Measurements from ENCODE around the gene ZNF681.
"Not testable (repeated sequence)": the region's sequence is repeated elsewhere in the genome, so short reads cannot be mapped to it uniquely, and the experiment has no call there.

The ZNF681 gene

DNA sequence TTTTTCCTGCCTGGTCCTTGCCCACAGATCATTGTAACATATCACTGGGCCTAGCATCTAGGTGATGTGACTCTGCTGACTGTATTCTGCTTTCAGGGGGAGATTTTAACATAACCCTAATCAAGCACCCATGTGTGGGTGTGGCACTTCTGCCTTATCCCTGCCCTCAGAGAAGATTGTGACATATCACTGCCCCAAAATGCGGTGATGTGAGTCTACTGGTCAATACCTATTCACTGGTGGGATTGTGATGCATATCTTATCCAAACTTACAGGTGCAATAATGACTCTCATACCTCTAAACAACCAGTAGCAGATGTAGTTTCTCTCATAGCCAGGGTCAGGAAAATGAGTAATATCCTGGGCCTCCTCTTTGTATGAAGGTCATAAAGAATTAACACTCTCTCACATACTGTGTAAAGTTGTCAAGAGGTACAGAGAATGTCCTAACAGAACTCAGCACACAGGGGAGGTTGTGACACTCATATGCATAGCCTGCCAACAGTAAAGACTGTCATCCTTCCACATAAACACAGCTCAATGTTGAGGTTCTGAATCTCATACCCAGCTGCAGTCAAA lies 12.1 kb upstream of the ZNF681 start:
- ATAC-seq (replicated peaks) (no peak), DNase-seq (no peak)
- peaks cover 0 to 13% of the 10 kb centered on the region in 2 donors for H3K4me1 Mint-ChIP-seq (ENCODE audit: low read depth in 2 of 2)
- H3K4me3 Mint-ChIP-seq = no peak overlapping the region
- no peaks in the 10 kb centered on the region for H3K36me3 Mint-ChIP-seq (ENCODE audit: insufficient read depth)
- H3K27ac Mint-ChIP-seq = no peak overlapping the region
- H3K27me3 Mint-ChIP-seq = no peaks in the 10 kb centered on the region
- H3K9me3 Mint-ChIP-seq = no peaks in the 10 kb centered on the region

DNA sequence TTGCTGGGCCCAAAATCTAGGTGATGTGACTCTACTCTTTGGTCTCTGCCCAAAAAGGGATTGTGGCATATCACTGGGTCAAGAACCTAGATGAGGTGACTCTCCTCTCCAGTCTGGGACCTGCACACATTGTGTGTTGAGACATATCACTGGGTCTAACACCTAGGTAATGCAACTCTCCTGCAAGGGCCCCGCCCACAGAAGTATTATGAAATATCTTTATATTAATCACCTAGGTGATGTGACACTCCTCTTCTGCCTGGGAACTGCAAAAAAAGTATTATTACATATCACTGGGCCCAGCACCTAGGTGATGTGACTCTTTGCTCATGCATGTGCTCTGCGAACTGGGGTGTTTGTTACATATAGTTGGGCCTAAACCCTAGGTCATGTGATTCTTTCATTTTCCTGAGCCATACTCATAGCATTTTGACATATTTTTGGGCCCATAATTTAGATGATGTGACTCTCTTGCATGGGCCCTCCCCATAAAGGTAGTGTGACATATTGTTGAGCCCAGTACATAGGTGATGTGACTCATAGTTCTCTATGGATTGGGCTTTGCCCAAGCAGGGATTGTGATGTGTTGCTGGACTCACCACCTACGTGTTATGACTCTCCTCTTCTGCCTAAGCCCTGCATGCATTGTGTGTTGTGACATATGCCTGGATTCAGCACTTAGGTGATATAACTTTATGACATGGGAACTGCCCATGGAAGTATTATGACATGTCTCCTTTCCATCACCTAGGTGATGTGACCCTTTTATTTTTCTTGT lies 11.2 kb upstream of the ZNF681 start:
- Mint-ChIP-seq H3K27ac (no peak overlapping the region), H3K4me1 (ENCODE audit: low read depth in 2 of 2) (peaks cover under 1 to 13% of the 10 kb centered on the region in 2 donors), H3K36me3 (ENCODE audit: insufficient read depth) (no peaks in the 10 kb centered on the region), H3K9me3 (no peaks in the 10 kb centered on the region), H3K27me3 (no peaks in the 10 kb centered on the region), H3K4me3 (no peak overlapping the region)
- no peak for DNase-seq
- no peak for ATAC-seq (replicated peaks)

DNA sequence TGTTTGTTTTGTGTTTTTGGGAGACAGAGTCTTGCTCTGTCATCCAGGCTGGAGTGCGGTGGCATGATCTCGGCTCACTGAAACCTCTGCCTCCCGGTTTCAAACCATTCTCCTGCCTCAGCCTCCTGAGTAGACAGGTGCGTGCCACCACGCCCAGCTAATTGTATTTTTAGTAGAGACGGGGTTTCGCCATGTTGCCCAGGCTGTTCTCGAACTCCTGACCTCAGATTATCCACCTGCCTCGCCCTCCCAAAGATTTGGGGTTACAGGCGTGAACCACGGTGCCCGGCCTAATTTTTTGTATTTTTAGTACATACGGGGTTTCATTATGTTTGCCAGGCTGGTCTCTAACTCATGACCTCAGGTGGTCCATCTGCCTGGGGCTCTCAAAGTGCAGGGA lies 8.3 kb upstream of the ZNF681 start:
- Mint-ChIP-seq H3K27ac (no peak overlapping the region), H3K27me3 (no peaks in the 10 kb centered on the region), H3K9me3 (no peaks in the 10 kb centered on the region), H3K4me3 (no peak overlapping the region), H3K4me1 (ENCODE audit: low read depth in 2 of 2) (peaks cover 9 to 21% of the 10 kb centered on the region in 2 donors), H3K36me3 (ENCODE audit: insufficient read depth) (no peaks in the 10 kb centered on the region)
- no peak for DNase-seq
- no peak for ATAC-seq (replicated peaks)

DNA sequence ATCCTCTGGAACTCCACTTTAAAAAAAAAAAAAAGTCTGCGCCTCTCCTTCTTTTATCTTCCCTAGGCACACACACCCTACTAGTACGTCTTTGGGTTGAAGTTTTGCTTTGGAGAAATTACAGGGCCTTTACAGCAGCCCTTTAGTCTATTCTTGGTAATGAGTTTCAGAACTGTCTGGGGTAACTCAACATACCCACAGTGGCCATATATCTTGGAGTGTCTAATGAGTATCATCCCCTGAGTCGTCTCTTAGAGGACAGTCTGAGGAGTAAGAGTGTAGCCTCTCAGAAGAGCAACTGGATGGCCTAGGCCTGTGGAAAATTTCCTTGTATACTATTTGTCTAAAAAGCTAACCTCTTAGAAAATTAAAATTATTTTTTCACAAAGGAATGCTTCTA lies 6.1 kb upstream of the ZNF681 start:
- no peaks in the 10 kb centered on the region for H3K9me3 Mint-ChIP-seq
- peaks cover 15 to 25% of the 10 kb centered on the region in 2 donors for H3K4me1 Mint-ChIP-seq (ENCODE audit: low read depth in 2 of 2)
- ATAC-seq (replicated peaks) = no peak
- peak overlapping the region; percentile 40 to 94 for H3K4me3 Mint-ChIP-seq
- no peaks in the 10 kb centered on the region for H3K36me3 Mint-ChIP-seq (ENCODE audit: insufficient read depth)
- H3K27ac Mint-ChIP-seq = no peak overlapping the region
- H3K27me3 Mint-ChIP-seq = no peaks in the 10 kb centered on the region
- no peak for DNase-seq

DNA sequence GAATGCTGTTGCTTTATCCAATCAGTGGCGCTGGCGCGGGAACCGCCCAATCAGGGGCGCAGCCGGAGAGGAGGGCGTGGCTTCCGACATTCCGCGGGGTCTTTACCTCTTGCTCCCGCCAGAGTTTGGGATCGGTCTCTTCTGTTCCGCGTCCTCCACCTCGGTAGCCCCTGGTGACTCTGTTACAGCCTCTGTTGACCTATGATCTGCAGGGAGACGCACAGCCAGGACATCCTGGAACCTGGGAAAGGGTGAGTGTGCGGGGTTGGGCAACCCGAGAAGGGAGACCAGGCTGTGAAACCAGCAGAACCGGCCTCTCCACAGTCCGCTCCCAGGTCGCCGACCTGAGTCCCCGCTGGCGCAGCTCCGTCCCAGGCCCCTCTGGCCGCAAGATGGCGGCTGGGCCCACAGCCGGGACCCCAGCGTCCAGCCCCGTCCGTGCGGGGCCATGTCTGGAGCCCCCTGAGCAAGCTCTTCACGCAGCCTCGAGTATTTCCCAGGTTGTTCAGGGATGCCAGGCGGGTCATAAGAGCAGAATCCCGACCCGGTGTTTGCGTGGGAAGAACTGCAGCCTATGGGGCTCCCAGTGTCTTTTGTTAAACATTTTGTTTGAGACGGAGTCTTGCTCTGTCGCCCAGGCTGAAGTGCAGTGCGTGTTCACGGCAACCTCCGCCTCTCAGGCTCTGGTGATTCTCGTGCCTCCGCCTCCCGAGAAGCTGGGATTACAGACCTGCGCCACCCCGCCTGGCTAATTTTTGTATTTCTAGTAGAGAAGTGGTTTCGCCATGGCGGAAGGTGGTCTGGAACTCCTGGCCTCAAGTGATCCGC lies 4.4 kb upstream of the ZNF681 start:
- H3K4me3 Mint-ChIP-seq = peak overlapping the region; percentile 90 to 94
- peaks cover 27 to 32% of the 10 kb centered on the region in 2 donors for H3K4me1 Mint-ChIP-seq (ENCODE audit: low read depth in 2 of 2)
- DNase-seq (peak; percentile 77 to 78 (median 77)), ATAC-seq (replicated peaks) (peak; percentile 73)
- peaks cover 12% of the 10 kb centered on the region for H3K36me3 Mint-ChIP-seq (ENCODE audit: insufficient read depth)
- H3K27me3 Mint-ChIP-seq = no peaks in the 10 kb centered on the region
- H3K27ac Mint-ChIP-seq = peak overlapping the region; percentile 83 to 88
- no peaks in the 10 kb centered on the region for H3K9me3 Mint-ChIP-seq

DNA sequence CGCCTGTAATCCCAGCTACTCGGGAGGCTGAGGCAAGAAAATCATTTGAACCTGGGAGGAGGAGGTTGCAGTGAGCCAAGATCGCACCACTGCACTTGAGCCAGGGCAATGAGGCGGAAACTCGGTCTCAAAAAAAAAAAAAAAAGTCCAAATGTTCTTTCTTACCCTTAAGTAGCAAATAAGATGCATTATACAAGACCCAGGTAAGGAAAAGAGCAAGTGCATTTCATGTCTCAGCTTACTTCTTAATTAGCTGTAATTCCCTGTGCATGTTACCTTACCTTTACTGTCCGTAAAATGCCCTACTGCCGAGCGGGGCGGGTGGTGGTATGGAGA lies 3.8 kb upstream of the ZNF681 start:
- H3K4me3 Mint-ChIP-seq = peak overlapping the region; percentile 90 to 94

DNA sequence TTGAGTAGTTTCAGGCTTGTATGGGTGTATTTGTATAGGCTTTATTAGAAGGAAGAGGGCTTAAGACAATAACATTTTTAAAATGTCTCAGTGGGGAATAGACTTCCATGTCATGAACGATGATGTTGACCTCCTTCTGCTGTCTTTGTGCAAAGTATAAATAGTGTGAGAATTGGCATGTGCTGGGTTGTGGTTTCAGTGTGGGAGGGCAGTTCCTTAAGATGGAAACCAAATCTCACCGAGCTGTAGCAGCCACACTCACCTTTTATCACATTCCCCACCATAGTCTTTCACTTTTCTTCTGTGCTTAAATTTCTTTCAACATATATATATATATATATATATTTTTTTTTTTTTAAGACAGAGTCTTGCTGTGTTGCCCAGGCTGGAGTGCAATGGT lies 1.6 kb upstream of the ZNF681 start:
- H3K4me1 Mint-ChIP-seq (ENCODE audit: low read depth in 2 of 2) = peaks cover 36% of the 10 kb centered on the region in 2 donors
- H3K27me3 Mint-ChIP-seq; ATAC-seq (replicated peaks); DNase-seq; H3K9me3 Mint-ChIP-seq: not testable (repeated sequence)
- peak overlapping the region; percentile 16 to 96 for H3K4me3 Mint-ChIP-seq
- peaks cover 14% of the 10 kb centered on the region for H3K36me3 Mint-ChIP-seq (ENCODE audit: insufficient read depth)
- H3K27ac Mint-ChIP-seq = peak overlapping the region in 1 of 2 donors; percentile 2

More for the DNA sequence above, 3.8 kb upstream of the ZNF681 start:
- Mint-ChIP-seq H3K27ac (peak overlapping the region; percentile 83 to 88), H3K4me1 (ENCODE audit: low read depth in 2 of 2) (peaks cover 31 to 34% of the 10 kb centered on the region in 2 donors), H3K27me3 (no peaks in the 10 kb centered on the region), H3K9me3 (no peaks in the 10 kb centered on the region), H3K36me3 (ENCODE audit: insufficient read depth) (peaks cover 14% of the 10 kb centered on the region)
- no peak for DNase-seq
- ATAC-seq (replicated peaks) = no peak

DNA sequence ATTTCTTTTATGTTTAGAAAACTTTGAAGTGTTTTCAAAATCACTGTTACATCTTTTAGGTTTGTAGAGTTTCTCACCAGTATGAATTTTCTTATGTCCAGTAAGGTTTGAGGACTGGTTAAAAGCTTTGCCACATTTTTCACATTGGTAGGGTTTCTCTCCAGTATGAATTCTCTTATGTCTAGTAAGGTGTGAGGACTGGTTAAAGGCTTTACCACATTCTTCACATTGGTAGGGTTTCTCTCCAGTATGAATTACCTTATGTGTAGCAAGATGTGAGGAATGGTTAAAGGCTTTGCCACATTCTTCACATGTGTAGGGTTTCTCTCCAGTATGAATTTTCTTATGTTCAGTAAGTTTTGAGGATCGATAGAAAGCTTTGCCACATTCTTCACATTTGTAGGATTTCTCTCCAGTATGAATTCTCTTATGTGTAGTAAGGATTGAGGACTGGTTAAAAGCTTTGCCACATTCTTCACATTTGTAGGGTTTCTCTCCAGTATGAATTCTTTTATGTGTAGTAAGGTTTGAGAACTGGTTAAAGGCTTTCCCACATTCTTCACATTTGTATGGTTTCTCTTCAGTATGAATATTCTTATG lies 15.0 kb downstream of the ZNF681 start:
- not testable (repeated sequence) for DNase-seq; H3K27me3 Mint-ChIP-seq; H3K9me3 Mint-ChIP-seq; H3K4me1 Mint-ChIP-seq (ENCODE audit: low read depth in 2 of 2); ATAC-seq (replicated peaks); H3K27ac Mint-ChIP-seq; H3K4me3 Mint-ChIP-seq; H3K36me3 Mint-ChIP-seq (ENCODE audit: insufficient read depth)

DNA sequence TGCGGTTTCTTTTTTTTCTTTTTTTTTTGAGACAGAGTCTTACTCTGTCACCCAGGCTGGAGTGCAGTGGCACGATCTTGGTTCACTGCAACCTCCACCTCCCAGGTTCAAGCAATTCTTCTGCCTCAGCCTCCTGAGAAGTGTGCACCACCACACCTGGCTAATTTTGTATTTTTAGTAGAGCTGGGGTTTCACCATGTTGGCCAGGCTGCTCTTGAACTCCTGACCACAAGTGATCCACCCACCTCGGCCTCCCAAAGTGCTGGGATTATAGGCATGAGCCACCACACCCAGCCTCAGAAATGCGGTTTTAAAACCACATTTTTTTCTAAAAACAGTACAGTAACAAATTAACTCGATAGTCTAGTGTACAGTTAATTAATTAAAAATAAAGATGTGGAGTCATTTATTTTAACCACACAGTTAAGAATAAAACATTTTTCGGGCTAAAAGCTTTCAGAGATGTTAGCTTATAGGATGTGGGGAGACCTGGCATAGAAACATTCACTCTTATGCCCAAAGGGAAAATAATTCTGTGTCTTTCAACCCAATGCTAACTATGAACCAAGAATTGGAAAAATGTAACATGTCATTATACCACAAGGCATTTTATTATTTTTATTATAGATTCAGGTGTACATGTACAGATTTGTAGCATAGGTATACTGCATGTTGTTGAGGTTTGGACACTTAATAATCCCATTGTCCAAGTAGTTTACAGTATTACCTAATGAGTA lies 27.8 kb downstream of the ZNF681 start:
- H3K4me1 Mint-ChIP-seq (ENCODE audit: low read depth in 2 of 2); DNase-seq; H3K9me3 Mint-ChIP-seq; H3K27me3 Mint-ChIP-seq; H3K4me3 Mint-ChIP-seq; ATAC-seq (replicated peaks); H3K27ac Mint-ChIP-seq; H3K36me3 Mint-ChIP-seq (ENCODE audit: insufficient read depth): not testable (repeated sequence)

DNA sequence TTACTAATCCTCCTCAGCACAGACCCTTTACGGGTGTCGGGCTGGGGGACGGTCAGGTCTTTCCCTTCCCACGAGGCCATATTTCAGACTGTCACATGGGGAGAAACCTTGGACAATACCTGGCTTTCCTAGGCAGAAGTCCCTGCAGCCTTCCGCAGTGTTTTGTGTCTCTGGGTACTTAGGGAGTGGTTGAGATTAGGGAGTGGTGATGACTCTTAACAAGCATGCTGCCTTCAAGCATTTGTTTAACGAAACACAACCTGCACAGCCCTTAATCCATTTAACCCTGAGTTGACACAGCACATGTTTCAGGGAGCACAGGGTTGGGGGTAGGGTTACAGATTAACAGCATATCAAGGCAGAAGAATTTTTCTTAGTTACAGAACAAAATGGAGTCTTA lies 34.5 kb downstream of the ZNF681 start:
- not testable (repeated sequence) for H3K9me3 Mint-ChIP-seq, DNase-seq, H3K27ac Mint-ChIP-seq

DNA sequence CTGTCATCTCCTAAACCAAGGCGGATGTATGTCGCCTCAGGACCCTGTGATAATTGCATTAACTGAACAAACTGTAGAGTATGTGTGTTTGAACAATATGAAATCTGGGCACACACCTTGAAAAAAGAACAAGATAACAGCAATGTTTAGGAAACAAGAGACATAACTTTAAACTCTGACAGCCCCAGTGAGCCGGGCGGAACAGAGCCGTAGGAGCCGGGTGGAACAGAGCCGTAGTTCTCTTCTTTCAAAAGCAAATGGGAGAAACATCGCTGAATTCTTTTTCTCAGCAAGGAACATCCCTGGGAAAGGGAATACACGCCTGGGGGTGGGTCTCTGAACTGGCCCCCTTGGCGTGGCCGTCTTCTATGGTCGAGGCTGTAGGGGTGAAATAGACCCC lies 39.9 kb downstream of the ZNF681 start:
- ATAC-seq (replicated peaks) = no peak
- H3K27me3 Mint-ChIP-seq = peaks cover 14 to 22% of the 10 kb centered on the region in 2 donors
- no peak overlapping the region for H3K4me3 Mint-ChIP-seq
- H3K36me3 Mint-ChIP-seq (ENCODE audit: insufficient read depth) = no peaks in the 10 kb centered on the region
- H3K9me3 Mint-ChIP-seq = no peaks in the 10 kb centered on the region
- peaks cover 9 to 12% of the 10 kb centered on the region in 2 donors for H3K4me1 Mint-ChIP-seq (ENCODE audit: low read depth in 2 of 2)
- DNase-seq = no peak
- H3K27ac Mint-ChIP-seq = peak overlapping the region in 1 of 2 donors; percentile 29

More for the DNA sequence above, 34.5 kb downstream of the ZNF681 start:
- not testable (repeated sequence) for ATAC-seq (replicated peaks); H3K36me3 Mint-ChIP-seq (ENCODE audit: insufficient read depth); H3K4me3 Mint-ChIP-seq
- peaks cover 6 to 10% of the 10 kb centered on the region in 2 donors for H3K4me1 Mint-ChIP-seq (ENCODE audit: low read depth in 2 of 2)
- H3K27me3 Mint-ChIP-seq = peaks cover 6 to 17% of the 10 kb centered on the region in 2 donors

DNA sequence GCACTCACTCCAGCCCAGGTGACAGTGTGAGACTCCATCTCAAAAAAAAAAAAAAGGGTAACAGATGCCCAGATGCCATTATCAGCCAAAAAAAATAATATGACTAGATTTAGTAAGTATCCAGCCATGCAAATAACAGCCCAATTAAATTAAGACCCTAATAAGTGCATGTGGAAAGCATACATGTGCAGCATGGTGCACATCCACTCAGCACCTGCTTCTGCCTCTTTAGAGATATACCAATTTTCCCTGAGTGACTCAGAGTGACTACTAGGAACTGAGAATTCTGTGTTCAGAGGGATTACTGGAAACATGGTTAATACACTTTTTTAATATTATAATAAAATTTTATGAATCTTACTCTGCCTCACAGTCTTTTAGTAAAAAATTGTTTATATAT lies 41.9 kb downstream of the ZNF681 start:
- no peaks in the 10 kb centered on the region for H3K36me3 Mint-ChIP-seq (ENCODE audit: insufficient read depth)
- no peak overlapping the region for H3K27ac Mint-ChIP-seq
- no peak for DNase-seq
- H3K27me3 Mint-ChIP-seq = peaks cover 14 to 16% of the 10 kb centered on the region in 2 donors
- ATAC-seq (replicated peaks) = no peak
- peaks cover 7 to 12% of the 10 kb centered on the region in 2 donors for H3K4me1 Mint-ChIP-seq (ENCODE audit: low read depth in 2 of 2)
- no peaks in the 10 kb centered on the region for H3K9me3 Mint-ChIP-seq
- no peak overlapping the region for H3K4me3 Mint-ChIP-seq

DNA sequence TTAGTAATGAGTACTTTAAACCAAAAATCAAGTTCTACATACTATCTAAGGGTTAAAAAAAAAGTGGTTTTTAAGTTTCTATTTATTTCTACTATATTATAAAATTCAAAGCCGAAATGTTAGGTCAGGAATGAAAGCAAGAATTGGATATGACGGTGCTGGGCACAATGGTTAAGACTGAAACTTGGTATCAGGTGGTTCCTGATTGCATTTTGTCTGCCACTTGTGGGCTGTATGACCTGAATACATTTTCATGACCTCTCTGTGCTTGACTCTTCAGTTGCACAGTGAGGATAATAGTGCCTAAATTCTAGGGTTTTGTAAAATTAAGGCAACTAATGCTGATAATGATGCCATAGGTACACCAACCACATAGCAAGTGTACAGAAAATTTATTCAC lies 49.3 kb downstream of the ZNF681 start:
- DNase-seq (no peak), ATAC-seq (replicated peaks) (no peak)
- Mint-ChIP-seq H3K36me3 (ENCODE audit: insufficient read depth) (peaks cover 3% of the 10 kb centered on the region), H3K4me1 (ENCODE audit: low read depth in 2 of 2) (no peaks in the 10 kb centered on the region), H3K27ac (no peak overlapping the region), H3K4me3 (no peak overlapping the region), H3K9me3 (no peaks in the 10 kb centered on the region), H3K27me3 (peaks cover 0 to 7% of the 10 kb centered on the region in 2 donors)

All from effector memory CD8-positive, alpha-beta T cell (primary cell).